Hepatocyte (in vitro differentiated cells): Measurements from ENCODE around the gene TSPAN8.

Experiments
- EZH2 ChIP-seq: fragments of 200-600 bp; sonication (generic); IDR thresholded peaks from 2 replicates; pipeline ENCODE4 v1.6.1; 2016; ENCODE audit warnings: antibody characterized with exemption, mild to moderate bottlenecking, borderline replicate concordance
- TF ChIP-seq, protein P1 (sequence below): fragments of 200-600 bp; sonication (generic); IDR thresholded peaks from 2 replicates; pipeline ENCODE4 v1.5.1; 2016; ENCODE audit warnings: antibody characterized with exemption, mild to moderate bottlenecking; ENCODE audit not compliant: poor library complexity

DNA sequence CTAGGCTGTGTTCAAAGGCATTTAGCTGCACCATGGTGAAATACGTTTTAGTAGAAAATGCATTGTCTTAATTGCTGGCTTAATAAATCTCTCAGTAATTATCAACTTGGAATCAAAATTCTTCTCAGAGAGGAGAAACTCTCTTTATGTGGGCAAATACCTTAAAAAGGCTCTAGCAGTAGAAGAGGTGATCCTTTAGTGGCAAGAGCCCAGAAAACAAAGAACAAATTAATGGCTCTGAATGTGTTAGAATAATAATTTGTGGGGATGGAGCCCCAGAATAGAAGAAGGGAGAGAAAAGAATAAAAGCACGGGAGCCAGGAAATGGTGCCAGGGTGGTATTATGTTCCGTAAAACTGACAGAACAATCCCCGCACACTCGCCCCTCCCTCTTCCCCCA lies 14.8 kb downstream of the TSPAN8 start:
- TF ChIP-seq, protein P1, sequence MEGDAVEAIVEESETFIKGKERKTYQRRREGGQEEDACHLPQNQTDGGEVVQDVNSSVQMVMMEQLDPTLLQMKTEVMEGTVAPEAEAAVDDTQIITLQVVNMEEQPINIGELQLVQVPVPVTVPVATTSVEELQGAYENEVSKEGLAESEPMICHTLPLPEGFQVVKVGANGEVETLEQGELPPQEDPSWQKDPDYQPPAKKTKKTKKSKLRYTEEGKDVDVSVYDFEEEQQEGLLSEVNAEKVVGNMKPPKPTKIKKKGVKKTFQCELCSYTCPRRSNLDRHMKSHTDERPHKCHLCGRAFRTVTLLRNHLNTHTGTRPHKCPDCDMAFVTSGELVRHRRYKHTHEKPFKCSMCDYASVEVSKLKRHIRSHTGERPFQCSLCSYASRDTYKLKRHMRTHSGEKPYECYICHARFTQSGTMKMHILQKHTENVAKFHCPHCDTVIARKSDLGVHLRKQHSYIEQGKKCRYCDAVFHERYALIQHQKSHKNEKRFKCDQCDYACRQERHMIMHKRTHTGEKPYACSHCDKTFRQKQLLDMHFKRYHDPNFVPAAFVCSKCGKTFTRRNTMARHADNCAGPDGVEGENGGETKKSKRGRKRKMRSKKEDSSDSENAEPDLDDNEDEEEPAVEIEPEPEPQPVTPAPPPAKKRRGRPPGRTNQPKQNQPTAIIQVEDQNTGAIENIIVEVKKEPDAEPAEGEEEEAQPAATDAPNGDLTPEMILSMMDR: no peak
- TF ChIP-seq EZH2: no peak
